Kidney (tissue), 14 donors: ENCODE data around the gene MFRP. TPM values are rescaled to one million over a fixed set of nuclear protein-coding genes. Genes with fewer than 3 reads are reported as not detected.

Experiments
- DNase-seq, 5 donors: peaks; one replicate each; pipeline ENCODE4 v3.0.0-alpha.2; 2013 to 2020
- FAIRE-seq: peaks from 2 replicates; lab custom pipeline; 2012; peaks lifted over from hg19 to GRCh38; lab: Jason Lieb, UNC
- H3K27ac ChIP-seq, 2 donors: one replicate each; pipeline ENCODE4 v1.7.0; 2013; ENCODE audit warnings: low read depth in 2 of 2, low read length in 2 of 2, inconsistent platforms in 1 of 2
- H3K27me3 ChIP-seq: one replicate; pipeline ENCODE4 v1.7.1; 2013; ENCODE audit warnings: low read length, inconsistent platforms; ENCODE audit not compliant: control insufficient read depth, insufficient read depth
- H3K36me3 ChIP-seq, 3 donors: one replicate each; pipeline versions ENCODE4 v1.7.0 to v1.7.1; 2013; ENCODE audit warnings: low read length in 3 of 3, control low read depth in 1 of 3, inconsistent platforms in 1 of 3; ENCODE audit not compliant: insufficient read depth in 3 of 3, control insufficient read depth in 2 of 3
- H3K4me1 ChIP-seq, 3 donors: one replicate each; pipeline versions ENCODE4 v1.7.0 to v1.7.1; 2013; ENCODE audit warnings: low read length in 3 of 3, inconsistent platforms in 1 of 3, low read depth in 1 of 3; ENCODE audit not compliant: control insufficient read depth in 2 of 3, insufficient read depth in 2 of 3
- H3K4me3 ChIP-seq, 3 donors: one replicate each; pipeline versions ENCODE4 v1.7.0 to v1.8.1; 2013; ENCODE audit warnings: low read length in 3 of 3, control low read depth in 1 of 3, inconsistent platforms in 1 of 3
- H3K9ac ChIP-seq, 3 donors: one replicate each; pipeline versions ENCODE4 v1.7.0 to v1.7.1; 2013; ENCODE audit warnings: low read length in 3 of 3, control low read depth in 1 of 3, inconsistent platforms in 1 of 3
- H3K9me3 ChIP-seq, 3 donors: one replicate each; pipeline versions ENCODE4 v1.7.0 to v1.7.1; 2013; ENCODE audit warnings: low read length in 3 of 3, control low read depth in 1 of 3, inconsistent platforms in 1 of 3; ENCODE audit not compliant: control insufficient read depth in 2 of 3, insufficient read depth in 1 of 3
- CTCF ChIP-seq: IDR thresholded peaks from 3 replicates; pipeline ENCODE4 v1.5.1; 2012; ENCODE audit warnings: mild to moderate bottlenecking, moderate library complexity, borderline replicate concordance; ENCODE audit not compliant: insufficient read depth; ENCODE audit errors: extremely low read depth
- intact Hi-C: fragments of 100-400 bp; cut with DNase I; formaldehyde crosslinking; loops from one replicate; pipeline ENCODE4 v1.11.1; 2022
- microRNA-seq: library from miRNA; unstranded; fragments of <30 nt; microRNA quantifications from one replicate; pipeline ENCODE4 v1.2.0, GENCODE V29; 2020
- polyA plus RNA-seq: library from polyadenylated mRNA; stranded (reverse); fragments of 350-450 nt; fragmentation: Illumina TruSeq; extraction: RNeasy Lipid Tissue Mini Kit (QIAGEN cat#74804); gene quantifications from one replicate; pipeline ENCODE4 v1.2.3, GENCODE V29; 2014; ENCODE audit warnings: low read depth, low replicate concordance; ENCODE audit not compliant: insufficient read depth
- total RNA-seq: library from RNA; stranded (reverse); fragmentation: NEBNext Ultra II Directional; extraction: Animal tissue kit (Norgen Biotek cat#: 25700); gene quantifications from one replicate; pipeline ENCODE4 v1.2.1, GENCODE V29; 2021
- donor health status: control.
- donor health status: control.
- donor health status: control.
- donor health status: control.
- donor health status: control.
- donor health status: DM: yes; HTN: yes; CAD: no.
- donor health status: Normal renal cell carcinoma (clear cell type).

The MFRP gene
- total and polyA plus RNA-seq, 2 donors from 2014 or later = not detected

DNA sequence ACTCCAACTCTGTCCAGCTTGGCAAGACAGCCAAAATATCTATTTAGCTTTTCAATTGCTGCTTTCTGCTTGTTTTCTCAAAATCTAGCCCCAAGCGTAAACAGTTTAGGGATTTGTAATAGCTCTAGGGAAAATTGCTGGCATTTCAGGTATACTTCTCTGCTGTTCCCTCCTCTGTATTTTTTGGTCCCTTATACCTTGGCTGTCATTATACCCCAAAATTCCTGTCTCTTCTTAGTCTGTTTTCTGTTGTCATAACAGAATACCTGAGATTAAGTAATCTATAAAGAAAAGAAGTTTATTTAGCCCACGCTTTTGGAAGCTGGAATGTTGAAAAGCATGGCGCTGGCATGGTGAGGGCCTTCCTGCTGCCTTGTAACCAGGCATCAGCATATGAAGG, 53.0 kb downstream of the MFRP start:
- FAIRE-seq (no peak), DNase-seq (no peak)
- peaks cover 0 to 16% (median 2%) of the 10 kb centered on the region in 3 donors for H3K36me3 ChIP-seq
- no peak overlapping the region for H3K9ac ChIP-seq
- TF ChIP-seq CTCF = no peak
- H3K9me3 ChIP-seq = no peaks in the 10 kb centered on the region
- H3K27me3 ChIP-seq = no peaks in the 10 kb centered on the region
- H3K27ac ChIP-seq = no peak overlapping the region
- no peaks in the 10 kb centered on the region for H3K4me1 ChIP-seq
- intact Hi-C loops = no loop called here
- H3K4me3 ChIP-seq = no peak overlapping the region

DNA sequence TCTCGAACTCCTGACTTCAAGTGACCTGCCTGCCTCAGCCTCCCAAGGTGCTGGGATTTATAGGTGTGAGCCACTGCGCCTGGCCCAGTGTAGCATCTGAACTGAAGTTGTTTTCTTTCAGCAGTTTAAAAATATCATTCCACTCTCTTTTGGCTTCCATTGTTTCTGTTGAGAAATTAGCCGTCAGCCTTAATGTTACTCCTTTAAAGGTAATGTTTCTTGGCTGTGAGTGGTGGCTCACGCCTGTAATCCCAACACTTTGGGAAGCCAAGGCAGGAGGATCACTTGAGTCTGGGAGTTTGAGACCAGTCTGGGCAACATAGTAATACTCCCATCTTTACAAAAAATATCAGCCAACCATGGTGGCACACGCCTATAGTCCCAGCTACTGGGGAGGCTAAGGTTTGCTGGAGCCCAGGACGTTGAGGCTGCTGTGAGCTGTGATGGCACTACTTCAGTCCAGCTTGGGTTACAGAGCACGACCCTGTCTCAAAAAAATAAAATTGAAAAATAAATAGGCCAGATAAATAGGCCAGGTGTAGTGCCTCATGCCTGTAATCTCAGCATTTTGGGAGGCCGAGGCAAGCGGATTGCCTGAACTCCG, 55.5 kb downstream of the MFRP start:
- Histone ChIP-seq H3K27me3 (no peaks in the 10 kb centered on the region), H3K9ac (no peak overlapping the region), H3K4me1 (no peaks in the 10 kb centered on the region), H3K27ac (no peak overlapping the region), H3K36me3 (no peaks in the 10 kb centered on the region), H3K4me3 (no peak overlapping the region), H3K9me3 (no peaks in the 10 kb centered on the region)
- intact Hi-C loops = no loop called here
- FAIRE-seq = no peak
- DNase-seq = no peak
- TF ChIP-seq CTCF = no peak

Small RNA genes within 50 kb of the gene (microRNA-seq; reads per million reads assigned to microRNA genes)
- gene MIR6756 = not detected

Other genes starting within 250 kb of the MFRP start
- 34.8 TPM for gene DPAGT1, start 244.9 kb downstream of the MFRP start, total RNA-seq
- gene DPAGT1, start 244.9 kb downstream of the MFRP start, polyA plus RNA-seq = 41.0 TPM
- 16.0 TPM for gene C2CD2L, start 239.4 kb downstream of the MFRP start, total RNA-seq
- 17.7 TPM for gene C2CD2L, start 239.4 kb downstream of the MFRP start, polyA plus RNA-seq
- 29.1 TPM for gene HINFP, start 225.1 kb downstream of the MFRP start, total RNA-seq
- 14.5 TPM for gene HINFP, start 225.1 kb downstream of the MFRP start, polyA plus RNA-seq
- gene ABCG4, start 197.7 kb downstream of the MFRP start, total RNA-seq = 0.25 TPM
- gene ABCG4, start 197.7 kb downstream of the MFRP start, polyA plus RNA-seq = 0.52 TPM
- 21.2 TPM for gene NLRX1, start 178.0 kb downstream of the MFRP start, total RNA-seq
- gene NLRX1, start 178.0 kb downstream of the MFRP start, polyA plus RNA-seq = 11.9 TPM
- 3.5 TPM for gene NHERF4, start 161.2 kb downstream of the MFRP start, total RNA-seq
- 47.9 TPM for gene NHERF4, start 161.2 kb downstream of the MFRP start, polyA plus RNA-seq
- 20.6 TPM for gene CBL, start 140.4 kb downstream of the MFRP start, total RNA-seq
- 2.0 TPM for gene CBL, start 140.4 kb downstream of the MFRP start, polyA plus RNA-seq
- 137 TPM for gene MCAM, start 29.6 kb downstream of the MFRP start, total RNA-seq
- 42.1 TPM for gene MCAM, start 29.6 kb downstream of the MFRP start, polyA plus RNA-seq
- gene RNF26, start 12.2 kb downstream of the MFRP start, total RNA-seq = 23.5 TPM
- gene RNF26, start 12.2 kb downstream of the MFRP start, polyA plus RNA-seq = 18.2 TPM
- 42.8 TPM for gene C1QTNF5, start 5.8 kb downstream of the MFRP start, total RNA-seq
- 40.4 TPM for gene C1QTNF5, start 5.8 kb downstream of the MFRP start, polyA plus RNA-seq
- 30.4 TPM for gene USP2, start 35.0 kb upstream of the MFRP start, total RNA-seq
- 57.6 TPM for gene USP2, start 35.0 kb upstream of the MFRP start, polyA plus RNA-seq
- 17.5 TPM for gene THY1, start 76.5 kb upstream of the MFRP start, total RNA-seq
- gene THY1, start 76.5 kb upstream of the MFRP start, polyA plus RNA-seq = 240 TPM